Measurements from ENCODE around the gene MAU2.

Gene MAU2

GRCh38 chr19:19306191-19306590 lies 14.4 kb upstream of the MAU2 start:
- no peak for DNase-seq (ENCODE audit: low read depth in 3 of 3)

GRCh38 chr19:19308373-19308772 lies 12.3 kb upstream of the MAU2 start:
- no peak for DNase-seq (ENCODE audit: low read depth in 3 of 3)

- DNase-seq (ENCODE audit: low read depth in 3 of 3) = no peak
Measured at GRCh38 chr19:19315444-19315843, 5.2 kb upstream of the MAU2 start.

GRCh38 chr19:19316082-19316481 lies 4.5 kb upstream of the MAU2 start:
- DNase-seq (ENCODE audit: low read depth in 3 of 3) = no peak

GRCh38 chr19:19319732-19320360 lies 783 bp upstream of the MAU2 start:
- DNase-seq (ENCODE audit: low read depth in 3 of 3) = no peak

- peak in 1 of 3 experiments; percentile 15 for DNase-seq (ENCODE audit: low read depth in 3 of 3)
Measured at GRCh38 chr19:19321141-19321577, 530 bp downstream of the MAU2 start.

GRCh38 chr19:19324059-19324770 lies 3.6 kb downstream of the MAU2 start:
- DNase-seq (ENCODE audit: low read depth in 3 of 3) = no peak

GRCh38 chr19:19327672-19328071 lies 7.0 kb downstream of the MAU2 start:
- no peak for DNase-seq (ENCODE audit: low read depth in 3 of 3)

GRCh38 chr19:19329126-19329525 lies 8.5 kb downstream of the MAU2 start:
- DNase-seq (ENCODE audit: low read depth in 3 of 3) = no peak

GRCh38 chr19:19334063-19334988 lies 13.7 kb downstream of the MAU2 start:
- DNase-seq (ENCODE audit: low read depth in 3 of 3) = no peak

- DNase-seq (ENCODE audit: low read depth in 3 of 3) = no peak
Measured at GRCh38 chr19:19334989-19335344, 14.3 kb downstream of the MAU2 start.

GRCh38 chr19:19335408-19336158 lies 15.0 kb downstream of the MAU2 start:
- DNase-seq (ENCODE audit: low read depth in 3 of 3) = no peak

GRCh38 chr19:19336597-19336996 lies 16.0 kb downstream of the MAU2 start:
- DNase-seq (ENCODE audit: low read depth in 3 of 3) = no peak

- DNase-seq (ENCODE audit: low read depth in 3 of 3) = no peak
Measured at GRCh38 chr19:19337120-19337519, 16.5 kb downstream of the MAU2 start.

- DNase-seq (ENCODE audit: low read depth in 3 of 3) = no peak
Measured at GRCh38 chr19:19338082-19338481, 17.5 kb downstream of the MAU2 start.

- no peak for DNase-seq (ENCODE audit: low read depth in 3 of 3)
Measured at GRCh38 chr19:19341026-19341425, 20.4 kb downstream of the MAU2 start.

- no peak for DNase-seq (ENCODE audit: low read depth in 3 of 3)
Measured at GRCh38 chr19:19342086-19343015, 21.7 kb downstream of the MAU2 start.

GRCh38 chr19:19343016-19343362 lies 22.4 kb downstream of the MAU2 start:
- DNase-seq (ENCODE audit: low read depth in 3 of 3) = no peak

GRCh38 chr19:19343762-19344161 lies 23.1 kb downstream of the MAU2 start:
- no peak for DNase-seq (ENCODE audit: low read depth in 3 of 3)

- no peak for DNase-seq (ENCODE audit: low read depth in 3 of 3)
Measured at GRCh38 chr19:19345232-19345631, 24.6 kb downstream of the MAU2 start.

- no peak for DNase-seq (ENCODE audit: low read depth in 3 of 3)
Measured at GRCh38 chr19:19345970-19346369, 25.3 kb downstream of the MAU2 start.
